Activated CD8-positive, alpha-beta memory T cell treated with anti-CD3 and anti-CD28 coated beads, Interleukin-2, amount 50 U/mL, for 48 hours (primary cell): ENCODE measurements around the gene BLM.
"Not testable (repeated sequence)": the region's sequence is repeated elsewhere in the genome, so short reads cannot be mapped to it uniquely, and the experiment has no call there.

Experiments used
- DNase-seq: peaks from one replicate; pipeline ENCODE4 v3.0.0-alpha.2; 2020

Gene BLM

DNA sequence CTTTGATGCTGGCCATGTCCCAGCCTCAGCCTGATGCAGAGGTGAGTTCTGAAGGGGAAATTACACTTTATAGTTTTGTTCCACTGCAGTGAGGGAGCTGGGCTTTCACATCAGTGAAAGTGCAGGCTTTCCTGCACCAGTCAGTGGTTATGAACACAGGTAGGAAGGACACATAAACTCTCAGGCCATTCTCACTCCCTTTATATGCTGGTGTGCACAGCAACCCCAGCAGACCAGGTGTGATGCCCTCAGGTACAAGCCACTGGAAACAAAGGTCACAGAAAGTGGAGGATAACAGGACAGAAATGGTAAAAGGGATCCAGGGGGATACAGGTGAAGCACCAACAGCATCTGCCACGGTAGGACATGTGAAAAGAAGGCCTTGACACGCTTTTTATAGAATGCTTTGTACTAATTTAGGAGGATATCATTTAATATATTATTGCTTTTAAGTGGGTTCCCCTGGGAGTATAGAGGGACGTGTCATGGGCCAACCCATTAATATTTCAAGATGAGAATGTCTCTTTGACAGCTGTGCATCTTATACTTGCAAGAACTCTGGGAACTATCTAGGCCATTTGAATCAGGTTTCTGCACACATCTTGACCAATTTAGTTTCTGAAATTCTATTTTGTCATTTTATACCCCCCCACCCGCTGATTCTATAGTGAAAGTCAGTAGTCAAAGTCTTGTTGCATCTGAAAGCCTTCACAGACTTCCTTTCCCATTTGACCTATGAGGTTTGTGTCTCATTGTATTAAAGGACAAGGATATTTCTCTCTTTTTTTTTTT, 25.0 kb upstream of the BLM start:
- no peak for DNase-seq

DNA sequence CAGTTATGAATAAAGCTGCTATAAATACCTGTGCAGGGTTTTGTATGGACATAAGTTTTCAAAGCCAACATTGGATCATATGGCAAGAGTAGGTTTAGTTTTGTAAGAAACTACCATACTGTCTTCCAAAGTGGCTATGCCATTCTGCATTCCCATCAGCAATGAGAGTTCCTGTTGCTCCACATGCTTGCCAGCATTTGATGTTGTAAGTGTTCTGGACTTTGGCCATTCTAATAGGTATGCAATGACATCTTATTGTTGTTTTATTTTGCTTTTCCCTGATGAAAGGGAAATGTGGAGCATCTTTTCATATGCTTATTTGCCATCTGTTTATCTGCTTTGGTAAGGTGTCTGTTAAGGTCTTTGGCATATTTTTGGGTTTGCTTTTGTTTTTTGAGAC, 22.2 kb upstream of the BLM start:
- DNase-seq = no peak

DNA sequence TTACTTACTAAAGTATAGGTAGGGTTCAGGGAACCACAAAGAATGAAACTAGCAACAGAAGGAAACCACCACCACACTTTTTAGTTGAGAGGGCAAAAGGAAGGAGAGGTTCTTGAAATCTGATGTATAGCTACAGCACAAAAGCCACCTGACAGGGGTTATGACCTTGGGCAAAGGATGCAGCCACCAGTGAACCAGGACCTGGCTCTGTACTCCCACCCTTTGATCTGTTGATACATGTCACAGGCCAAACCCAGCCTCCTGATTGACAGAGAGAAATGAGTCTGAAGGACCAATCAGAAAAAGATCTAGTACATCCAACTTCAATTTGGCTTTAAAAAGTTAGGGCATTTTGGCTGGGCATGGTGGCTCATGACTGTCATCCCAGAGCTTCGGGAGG, 20.0 kb upstream of the BLM start:
- DNase-seq = no peak

DNA sequence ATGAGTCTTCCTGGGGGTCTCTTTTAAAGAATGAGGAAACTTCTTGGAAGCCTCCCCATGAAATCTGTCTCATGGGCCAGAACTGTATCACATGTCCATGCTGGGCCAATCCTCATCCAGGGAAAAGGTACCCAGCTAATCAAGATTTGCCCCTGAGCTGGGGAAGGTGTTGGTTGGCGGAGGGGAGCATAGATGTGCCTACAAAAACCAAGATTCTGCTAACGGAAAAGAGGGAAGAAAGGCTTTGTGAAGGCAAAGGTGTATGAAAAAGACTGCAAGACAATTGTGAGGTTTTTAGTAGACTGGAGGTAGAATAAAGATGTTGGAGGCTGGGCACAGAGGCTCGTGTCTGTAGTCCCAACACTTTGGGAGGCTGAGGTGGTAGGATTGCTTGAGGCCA, 18.5 kb upstream of the BLM start:
- no peak for DNase-seq

DNA sequence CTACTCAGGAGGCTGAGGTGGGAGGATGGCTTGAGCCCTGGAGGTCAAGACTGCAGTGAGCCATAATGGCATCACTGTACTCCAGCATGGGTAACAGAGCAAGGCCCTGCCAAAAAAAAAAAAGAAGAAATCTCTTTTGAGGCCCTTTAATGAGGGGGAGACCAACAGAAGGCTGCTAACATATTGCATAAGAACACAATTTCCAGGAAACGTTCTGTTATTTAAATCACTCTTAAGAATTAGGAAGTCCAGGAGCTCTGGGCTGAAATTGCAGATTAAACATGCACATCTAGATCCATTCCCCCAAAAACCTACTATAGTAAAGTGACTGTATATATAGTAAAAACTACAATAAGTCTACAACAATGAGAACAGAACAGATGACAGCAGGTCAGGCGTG, 16.1 kb upstream of the BLM start:
- DNase-seq = no peak

DNA sequence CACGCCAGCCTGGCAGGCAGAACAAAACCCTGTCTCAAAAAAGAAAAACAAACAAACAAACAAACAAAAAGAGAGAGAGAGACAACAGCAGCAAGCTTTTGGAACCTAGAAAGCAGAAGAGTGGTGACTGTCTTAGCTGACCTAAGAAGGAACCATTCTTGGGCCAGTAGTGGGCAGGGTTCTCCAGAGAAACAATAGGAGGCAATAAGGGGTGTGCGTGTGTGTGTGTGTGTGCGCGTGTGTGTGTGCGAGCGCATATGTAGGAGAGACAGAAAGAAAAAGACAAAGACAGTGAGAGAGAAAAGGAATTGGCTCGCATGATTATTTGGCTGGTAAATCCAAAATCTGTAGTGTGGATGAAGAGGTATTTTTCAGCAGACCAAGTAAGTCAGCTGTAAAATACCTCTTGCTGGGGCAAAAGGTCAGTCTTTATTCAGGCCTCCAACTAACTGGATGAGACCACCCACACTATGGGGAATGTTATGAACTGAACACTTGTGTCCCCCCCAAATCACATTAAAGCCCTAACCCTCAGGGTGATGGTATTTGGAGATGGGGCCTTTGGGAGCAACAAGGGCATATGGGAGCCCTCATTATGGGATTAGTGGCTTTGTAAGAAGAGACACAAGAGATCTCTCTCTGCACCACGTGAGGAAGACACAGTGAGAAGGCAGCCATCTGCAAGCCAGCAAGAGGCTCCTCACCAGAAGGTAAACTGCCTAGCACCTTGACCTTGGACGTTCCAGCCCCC, 15.1 kb upstream of the BLM start:
- DNase-seq = no peak

DNA sequence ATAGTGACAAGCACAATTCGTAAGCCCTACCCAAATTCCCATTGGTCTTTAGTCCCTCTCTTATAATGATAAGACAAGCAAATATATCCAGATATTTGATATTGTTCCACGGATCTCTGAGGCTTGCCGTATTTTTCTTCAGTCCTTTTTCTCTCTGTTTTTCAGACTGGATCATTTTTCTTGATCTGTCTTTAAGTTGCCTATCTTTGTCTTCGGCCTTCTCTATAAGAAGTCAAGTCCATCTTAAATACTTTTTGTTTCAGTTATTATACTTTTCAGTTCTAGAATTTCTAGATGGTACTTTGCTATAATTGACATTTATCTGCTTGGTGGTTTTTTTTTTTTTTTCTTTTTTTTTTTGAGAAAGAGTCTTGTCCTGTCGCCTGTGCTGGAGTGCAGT, 13.7 kb upstream of the BLM start:
- DNase-seq = no peak

DNA sequence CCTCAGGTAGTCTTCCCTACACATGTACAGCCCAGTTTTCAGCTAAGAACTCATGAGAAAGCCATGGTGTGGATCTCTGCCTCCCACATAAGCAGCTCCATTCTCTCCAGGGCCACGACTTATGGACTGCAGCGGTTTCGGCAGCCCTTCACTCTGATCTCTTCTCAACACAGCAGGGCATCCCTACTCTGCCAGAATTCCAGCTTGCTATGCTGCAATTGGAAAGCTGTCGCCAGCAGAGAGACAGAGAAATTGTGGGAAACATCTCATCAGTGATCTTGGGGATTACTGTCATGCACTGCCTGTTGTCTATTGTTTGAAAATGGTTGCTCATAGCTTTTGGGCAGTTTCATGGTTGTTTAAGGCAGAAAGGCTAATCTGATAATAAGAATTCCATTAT, 11.9 kb upstream of the BLM start:
- DNase-seq = no peak

DNA sequence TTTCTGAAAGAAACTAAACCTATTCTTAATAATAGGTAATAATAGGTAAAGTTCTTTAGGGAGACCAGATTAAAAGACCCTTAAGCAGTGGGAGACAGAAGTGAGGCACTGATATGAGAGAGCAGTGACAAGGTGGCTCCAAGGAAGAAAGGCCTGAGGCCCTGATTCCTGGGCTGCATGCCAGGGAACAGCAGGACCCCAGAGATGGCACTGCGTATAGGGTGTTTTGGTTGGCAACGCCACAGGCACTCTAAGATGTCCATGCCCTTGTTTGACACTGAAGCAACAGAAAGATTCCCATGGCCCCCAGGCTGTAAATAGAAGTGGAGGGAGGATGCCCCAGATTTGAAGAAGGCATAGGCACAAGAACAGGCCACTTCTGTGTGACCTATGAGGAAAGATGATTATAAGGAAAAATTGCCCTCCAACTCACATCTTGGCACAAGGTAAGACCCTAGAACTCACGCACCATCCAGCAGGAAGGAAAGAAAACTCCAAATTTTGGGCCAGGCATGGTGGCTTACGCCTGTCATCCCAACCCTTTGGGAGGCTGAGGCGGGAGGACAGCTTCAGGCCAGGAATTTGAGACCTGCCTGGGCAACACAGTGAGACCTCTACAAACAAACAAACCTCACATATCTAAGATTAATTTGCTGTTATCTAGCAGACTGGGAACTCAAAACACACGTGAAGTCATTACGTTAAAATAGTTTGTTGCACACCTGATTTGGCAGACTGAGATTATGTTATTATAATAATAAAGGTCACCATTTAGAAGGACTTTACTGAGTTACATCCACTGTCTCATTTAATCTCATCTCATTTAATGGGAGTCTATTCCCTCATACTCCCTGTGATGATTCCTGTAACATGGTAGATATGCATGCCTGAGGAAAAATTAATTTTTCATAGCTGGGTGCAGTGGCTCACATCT, 10.5 kb upstream of the BLM start:
- no peak for DNase-seq

DNA sequence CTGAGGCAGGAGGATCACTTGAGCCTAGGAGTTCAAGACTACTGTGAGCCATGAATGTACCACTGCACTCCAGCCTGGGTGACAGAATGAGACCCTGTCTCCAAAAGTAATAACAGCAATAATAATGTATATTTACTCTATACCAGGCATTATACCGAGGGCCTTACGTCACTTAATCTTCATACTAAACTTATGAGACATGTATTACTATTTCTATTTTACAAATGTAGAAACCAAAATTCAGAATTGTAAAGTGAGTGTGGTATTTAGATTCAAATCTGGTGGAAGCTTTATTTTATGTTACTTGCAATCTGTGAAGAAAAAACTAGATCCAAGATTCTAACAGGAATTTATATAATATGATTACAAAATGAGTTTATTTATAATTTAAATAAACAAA, 9.7 kb upstream of the BLM start:
- DNase-seq = no peak

DNA sequence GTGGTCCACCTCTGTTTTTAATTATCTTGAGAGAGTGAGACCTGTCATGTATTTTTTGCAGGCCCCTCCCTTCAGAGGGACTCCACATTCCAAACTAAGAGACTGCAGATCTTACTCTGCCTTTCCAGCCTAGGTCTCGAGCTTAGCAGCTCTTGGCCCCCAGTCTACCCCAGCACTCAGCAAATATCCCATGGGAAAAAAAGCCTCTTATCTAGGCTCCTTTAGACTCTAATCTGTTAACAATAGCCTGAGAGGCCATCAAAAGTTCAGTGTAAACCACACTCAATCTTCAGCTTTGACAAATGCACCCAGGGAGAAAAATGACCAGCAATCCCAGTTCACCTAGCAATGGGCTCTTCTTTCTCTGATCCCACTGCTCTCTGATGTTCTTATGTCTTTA, 8.6 kb upstream of the BLM start:
- no peak for DNase-seq

DNA sequence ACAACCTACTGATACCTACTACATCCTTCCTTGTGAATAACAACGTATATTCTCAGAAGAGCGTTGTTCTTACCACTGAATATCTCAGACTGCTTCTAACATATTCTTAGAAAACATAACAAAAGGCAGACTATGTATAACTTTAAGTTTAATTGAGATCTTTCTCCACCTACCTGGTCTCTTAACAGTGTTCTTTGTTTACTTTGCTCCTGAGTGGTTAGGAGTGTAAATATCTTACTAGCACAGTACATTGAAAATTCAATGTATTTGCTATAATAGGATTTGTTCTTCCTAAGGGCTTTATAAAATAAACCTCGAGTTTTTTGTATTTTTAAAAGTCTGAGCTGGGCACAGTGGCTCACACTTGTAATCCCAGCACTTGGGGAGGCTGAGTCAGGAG, 7.9 kb upstream of the BLM start:
- DNase-seq = no peak

DNA sequence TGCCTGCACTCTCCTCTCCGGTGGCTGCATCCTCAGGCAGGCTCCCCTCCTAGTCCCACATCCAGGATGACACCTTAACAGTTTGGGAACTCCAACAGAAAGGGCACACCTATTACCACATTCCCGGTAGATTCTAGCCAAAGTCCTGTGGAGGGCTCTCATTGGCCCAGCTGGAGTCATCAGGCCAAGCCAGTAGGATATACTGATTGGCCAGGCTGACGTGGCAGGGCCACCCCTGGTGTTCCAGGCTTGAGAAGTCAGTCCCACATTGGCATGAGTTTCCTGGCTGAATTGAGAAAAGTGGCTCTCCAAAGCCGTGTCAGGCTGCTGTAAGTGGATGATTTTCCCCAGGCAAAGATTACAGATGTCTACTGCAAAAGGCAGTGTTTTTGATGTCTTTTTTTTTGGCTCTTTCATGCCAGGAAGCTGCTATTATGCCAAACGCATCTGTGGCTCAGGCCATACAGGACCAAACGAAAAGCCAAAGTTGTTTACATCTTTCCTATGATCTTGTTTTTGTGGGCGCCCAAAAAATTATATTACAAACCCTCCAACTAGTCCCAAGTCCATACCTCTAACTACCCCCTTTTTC, 6.6 kb upstream of the BLM start:
- no peak for DNase-seq

DNA sequence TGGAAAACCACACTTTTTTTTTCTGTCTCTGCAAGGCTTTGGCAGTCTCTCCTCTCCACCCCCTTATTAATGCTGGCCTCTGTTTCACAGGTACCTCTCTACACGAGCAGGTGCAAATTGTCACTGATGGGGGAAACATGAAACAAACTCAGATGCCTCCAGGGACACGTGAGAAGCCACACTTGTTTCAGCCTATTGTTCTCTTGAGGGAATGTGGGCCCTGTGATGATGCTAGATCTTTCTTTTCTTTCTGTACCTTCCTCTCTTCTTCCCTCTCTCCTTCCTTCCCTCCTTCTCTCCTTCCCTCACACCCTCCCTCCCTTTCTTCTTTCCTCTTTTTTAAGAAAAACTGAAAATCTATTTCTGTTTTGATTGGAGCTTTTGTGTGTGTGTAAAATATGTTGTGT, 5.7 kb upstream of the BLM start:
- no peak for DNase-seq

DNA sequence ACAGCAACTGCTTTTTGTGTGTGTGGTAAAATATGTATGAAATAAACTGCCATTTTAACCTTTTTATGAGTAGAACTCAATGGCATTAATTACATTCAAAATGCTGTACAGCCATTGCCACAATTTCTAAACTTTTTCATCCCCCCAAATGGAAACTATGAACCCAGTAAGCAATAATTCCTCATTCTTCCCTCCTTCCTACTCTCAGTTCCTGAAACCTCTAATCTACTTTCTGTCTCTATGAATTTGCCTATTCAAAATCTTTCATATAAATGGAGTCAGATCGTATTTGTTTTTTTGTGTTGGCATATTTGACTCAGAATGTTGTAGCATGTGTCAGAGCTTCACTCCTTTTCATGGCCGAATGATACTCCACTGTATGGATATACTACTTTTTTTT, 5.3 kb upstream of the BLM start:
- DNase-seq = no peak

DNA sequence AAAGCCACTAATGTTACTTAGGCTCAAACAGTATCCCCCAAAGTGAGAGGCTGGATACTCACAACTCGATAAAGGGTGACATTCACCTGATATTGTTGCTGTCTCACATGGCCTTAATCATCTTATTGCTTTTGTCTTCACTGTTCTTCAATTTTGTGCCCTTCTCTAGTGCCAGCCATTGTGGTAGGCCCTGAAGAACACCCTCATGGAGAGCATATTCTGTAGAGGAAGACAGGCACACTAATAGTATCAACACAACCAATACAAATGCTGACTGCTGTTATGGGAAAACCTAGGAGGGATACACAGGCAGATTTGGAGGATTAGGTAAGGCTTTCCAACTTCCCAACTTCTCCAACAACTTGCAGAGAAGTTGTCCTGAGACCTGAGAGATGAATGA, 4.1 kb upstream of the BLM start:
- no peak for DNase-seq

DNA sequence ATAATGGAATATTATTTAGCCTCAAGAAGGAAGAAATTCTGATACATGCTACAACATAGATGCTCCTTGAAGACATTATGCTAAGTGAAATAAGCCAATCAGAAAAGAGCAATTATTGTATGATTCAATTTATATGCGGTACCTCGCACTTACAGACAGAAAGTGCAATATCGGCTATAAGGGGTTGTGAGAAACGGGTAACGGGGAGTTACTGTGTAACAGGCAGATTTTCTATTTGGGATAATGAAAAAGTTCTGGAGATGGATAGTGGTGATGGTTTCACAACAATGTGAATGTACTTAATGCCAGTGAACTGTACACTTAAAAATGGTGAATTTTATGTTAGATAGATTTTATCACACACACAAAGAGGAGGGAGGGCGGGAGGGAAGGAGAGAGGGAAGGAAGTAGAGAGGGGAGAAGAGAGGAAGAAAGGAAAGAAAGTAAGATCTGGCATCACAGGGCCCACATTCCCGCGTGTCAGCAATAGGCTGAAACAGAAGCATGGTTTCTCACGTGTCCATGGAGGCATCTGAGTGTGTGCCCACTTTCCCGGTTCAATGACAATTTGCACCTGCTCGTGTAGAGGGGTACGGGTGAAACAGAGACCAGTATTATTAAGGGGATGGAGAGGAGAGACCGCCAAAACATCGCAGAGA, 700 bp upstream of the BLM start:
- no peak for DNase-seq

DNA sequence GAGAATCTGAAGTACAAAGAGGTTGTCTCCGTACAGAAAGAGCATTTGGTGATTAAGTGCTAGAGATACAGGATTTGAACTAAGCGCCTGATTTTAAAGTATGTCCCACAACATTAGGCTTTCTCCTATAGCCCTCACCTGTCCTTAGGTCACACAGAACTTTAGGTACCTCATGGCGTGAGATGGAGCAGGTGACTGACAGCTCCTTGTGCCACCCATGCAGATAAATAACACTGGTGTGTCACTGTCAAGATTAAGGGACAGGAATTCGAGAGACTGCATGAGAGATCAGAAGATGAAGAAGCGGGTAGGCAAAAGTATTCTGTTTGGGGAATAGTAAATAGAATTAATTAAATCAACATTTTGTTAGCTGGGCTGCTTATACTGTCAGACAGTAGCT, 1.1 kb downstream of the BLM start:
- DNase-seq = no peak

DNA sequence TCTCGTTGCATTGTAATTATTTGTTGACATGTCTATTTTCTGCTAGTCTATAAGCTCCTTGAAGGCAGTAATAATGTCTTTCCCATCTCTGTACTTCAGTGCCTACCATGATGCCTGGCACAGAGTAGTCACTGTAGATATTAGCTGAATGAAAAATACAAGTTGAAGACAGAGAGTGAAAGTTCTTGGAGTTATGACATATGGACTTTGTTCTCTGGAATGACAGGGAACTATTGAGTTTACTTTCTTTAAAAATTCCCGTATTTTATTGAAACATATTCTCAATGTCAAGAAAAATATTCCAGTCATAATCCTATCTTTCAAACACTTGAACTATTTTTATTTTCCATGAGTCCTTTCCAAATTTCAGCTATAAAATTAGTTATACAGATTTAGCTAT, 3.0 kb downstream of the BLM start:
- DNase-seq = no peak

DNA sequence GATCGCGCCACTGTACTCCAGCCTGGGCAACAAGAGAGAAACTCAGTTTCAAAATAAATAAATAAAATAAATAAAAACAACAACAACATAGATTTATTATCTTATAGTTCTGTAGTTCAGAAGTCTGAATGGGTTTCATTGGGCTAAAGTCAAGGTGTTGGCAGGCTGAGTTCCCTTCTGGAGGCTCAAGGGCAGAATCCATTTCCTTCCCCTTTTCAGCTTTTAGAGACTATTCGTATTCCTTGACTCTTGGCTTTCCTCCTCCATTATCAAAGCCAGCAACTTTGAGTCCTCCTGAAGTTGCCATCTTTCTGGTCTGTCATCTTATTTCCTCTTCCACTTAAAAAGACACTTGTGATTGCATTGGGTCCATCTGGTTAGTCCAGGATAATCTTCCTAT, 12.1 kb downstream of the BLM start:
- DNase-seq = no peak

DNA sequence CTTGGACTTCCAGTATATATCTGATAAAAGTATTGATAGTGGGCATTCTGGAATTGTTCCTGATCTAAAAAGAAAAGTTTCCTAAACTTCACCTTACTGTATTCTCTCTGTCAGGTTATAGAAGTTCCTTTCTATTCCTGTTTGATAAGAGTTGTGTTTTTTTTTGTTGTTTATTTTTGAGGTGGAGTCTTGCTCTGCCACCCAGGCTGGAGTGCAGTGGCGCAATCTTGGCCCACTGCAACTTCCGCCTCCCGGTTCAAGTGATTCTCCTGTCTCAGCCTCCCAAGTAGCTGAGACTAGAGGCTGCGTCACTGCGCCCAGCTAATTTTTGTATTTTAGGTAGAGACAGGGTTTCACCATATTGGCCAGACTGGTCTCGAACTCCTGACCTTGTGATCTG, 13.1 kb downstream of the BLM start:
- DNase-seq = no peak

DNA sequence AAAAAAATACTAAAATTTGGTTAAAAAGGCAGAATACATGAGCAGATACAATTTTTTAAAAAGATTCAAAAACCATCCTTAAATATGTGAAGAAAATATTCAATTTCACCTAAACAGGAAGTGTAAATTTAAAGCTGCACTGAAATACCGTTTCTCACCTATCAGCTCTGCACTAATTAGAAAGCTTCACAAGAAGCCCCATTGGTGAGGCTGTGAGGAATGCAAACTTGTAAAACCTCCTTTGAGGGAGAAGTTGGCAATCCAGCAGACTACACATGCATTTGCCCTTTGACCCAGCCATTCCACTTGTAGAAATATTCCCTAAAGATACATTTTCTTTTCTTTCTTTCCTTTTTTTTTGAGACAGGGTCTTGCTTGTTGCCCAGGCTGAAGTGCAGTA, 18.8 kb downstream of the BLM start:
- no peak for DNase-seq

DNA sequence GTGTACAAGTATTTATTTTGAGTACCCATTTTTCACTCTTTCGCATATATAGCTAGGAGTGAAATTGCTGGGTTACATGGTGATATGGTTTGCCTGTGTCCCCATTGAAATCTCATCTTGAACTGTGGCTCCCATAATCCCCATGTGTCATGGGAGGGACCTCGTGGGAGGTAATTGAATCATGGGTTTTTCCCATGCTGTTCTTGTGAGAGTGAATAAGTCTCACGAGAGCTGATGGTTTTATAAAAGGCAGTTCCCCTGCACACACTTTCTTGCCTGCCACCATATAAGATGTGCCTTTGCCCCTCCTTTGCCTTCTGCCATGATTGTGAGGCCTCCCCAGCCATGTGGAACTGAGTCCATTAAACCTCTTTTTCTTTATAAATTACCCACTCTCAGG, 23.4 kb downstream of the BLM start:
- not testable (repeated sequence) for DNase-seq
